ENCODE measurements around the gene GRID1. TPM values are rescaled to one million over a fixed set of nuclear protein-coding genes. Genes with fewer than 3 reads are reported as not detected.

The GRID1 gene
- total RNA-seq, 1 donor from 2014 or later, result 7.1 TPM

DNA sequence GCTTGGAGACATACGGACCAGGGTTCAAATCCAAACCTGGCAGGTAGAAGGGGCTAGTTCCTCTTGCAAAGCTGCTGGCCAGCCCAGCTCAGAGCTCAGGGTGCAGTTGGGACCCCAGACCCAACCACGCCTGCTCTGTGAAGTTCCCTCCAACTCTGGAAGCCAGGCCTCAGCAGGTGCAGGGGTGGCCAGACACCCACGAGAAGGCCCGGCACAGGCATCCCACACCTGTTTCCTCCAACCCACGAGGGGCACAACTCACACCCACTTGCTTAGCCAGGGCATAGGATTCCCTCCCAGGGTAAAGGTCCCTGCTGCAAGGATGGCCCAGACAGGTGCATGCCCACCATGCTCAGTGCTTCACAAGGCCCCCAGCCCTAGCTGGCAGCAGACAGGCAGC lies 262.4 kb downstream of the GRID1 start:
- intact Hi-C loops (cut with DNase I), result no loop called here
- no peak overlapping the region for H3K27ac ChIP-seq
- H3K4me1 ChIP-seq, result no peaks in the 10 kb centered on the region
- peak in 1 of 2 donors; percentile 70 for DNase-seq (ENCODE audit: extremely low spot score in 2 of 2)
- no peak overlapping the region for H3K4me3 ChIP-seq
- TF ChIP-seq POLR2AphosphoS5 (IDR thresholded peaks at IDR 0.05; ENCODE audit: insufficient read depth in 1 of 2, low read depth in 1 of 2) (no peak), CTCF (IDR thresholded peaks at IDR 0.05) (no peak), POLR2A (IDR thresholded peaks at IDR 0.05) (no peak)
- no peaks in the 10 kb centered on the region for H3K36me3 ChIP-seq
- H3K27me3 ChIP-seq, result no peaks in the 10 kb centered on the region
- no peaks in the 10 kb centered on the region for H3K9me3 ChIP-seq

DNA sequence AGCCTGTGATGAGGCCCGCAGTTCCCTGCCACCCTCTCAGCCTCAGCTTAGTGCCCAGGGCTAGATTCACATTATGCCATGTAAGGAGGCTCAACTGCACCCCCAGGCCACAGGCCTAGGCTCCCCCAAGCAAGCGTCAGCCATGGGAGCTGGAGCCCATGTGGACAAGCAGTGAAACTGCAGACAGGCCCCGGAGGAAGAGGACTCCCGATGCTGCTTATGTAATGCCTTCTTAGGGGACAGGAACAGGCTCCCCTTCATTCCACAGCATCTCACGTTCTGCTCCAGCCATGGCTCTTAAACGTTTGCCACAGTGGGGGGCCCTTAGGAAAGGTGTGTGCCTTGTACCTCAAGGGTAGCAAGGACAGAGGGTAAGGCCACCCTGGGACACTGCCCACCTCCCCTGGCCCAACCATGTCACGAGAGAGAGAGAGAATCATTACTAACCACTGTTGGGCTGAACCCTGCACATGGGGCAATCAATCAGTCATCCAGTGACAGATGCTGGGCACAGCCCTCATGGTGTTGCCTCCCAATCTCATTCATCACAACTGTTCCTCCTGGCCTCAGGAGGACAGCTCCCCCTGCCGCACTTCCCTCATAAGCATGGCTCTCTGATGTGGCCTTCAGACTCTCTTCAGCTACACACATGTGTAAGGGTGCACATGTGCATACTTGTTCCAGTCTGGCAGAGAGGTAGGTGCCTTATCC lies 263.0 kb downstream of the GRID1 start:
- no peaks in the 10 kb centered on the region for H3K27me3 ChIP-seq
- intact Hi-C loops (cut with DNase I), result no loop called here

GRCh38 chr10:86102451-86102850 lies 264.1 kb downstream of the GRID1 start:
- Histone ChIP-seq H3K27me3 (no peaks in the 10 kb centered on the region), H3K36me3 (no peaks in the 10 kb centered on the region), H3K4me1 (no peaks in the 10 kb centered on the region), H3K27ac (no peak overlapping the region), H3K9me3 (no peaks in the 10 kb centered on the region), H3K4me3 (no peak overlapping the region)
- peak in 1 of 2 donors; percentile 78 for DNase-seq (ENCODE audit: extremely low spot score in 2 of 2)
- no peak for TF ChIP-seq POLR2A (IDR thresholded peaks at IDR 0.05)
- no peak for TF ChIP-seq CTCF (IDR thresholded peaks at IDR 0.05)
- TF ChIP-seq POLR2AphosphoS5 (IDR thresholded peaks at IDR 0.05; ENCODE audit: insufficient read depth in 1 of 2, low read depth in 1 of 2), result no peak
- intact Hi-C loops (cut with DNase I), result no loop called here

More for the DNA sequence above, 263.0 kb downstream of the GRID1 start:
- Histone ChIP-seq H3K9me3 (no peaks in the 10 kb centered on the region), H3K27ac (no peak overlapping the region), H3K4me3 (no peak overlapping the region), H3K4me1 (no peaks in the 10 kb centered on the region), H3K36me3 (no peaks in the 10 kb centered on the region)
- peak in 1 of 2 donors; percentile 81 for DNase-seq (ENCODE audit: extremely low spot score in 2 of 2)
- TF ChIP-seq POLR2A (IDR thresholded peaks at IDR 0.05) (no peak), CTCF (IDR thresholded peaks at IDR 0.05) (no peak), POLR2AphosphoS5 (IDR thresholded peaks at IDR 0.05; ENCODE audit: insufficient read depth in 1 of 2, low read depth in 1 of 2) (no peak)

GRCh38 chr10:86102031-86102430 lies 264.6 kb downstream of the GRID1 start:
- H3K4me3 ChIP-seq, result no peak overlapping the region
- H3K4me1 ChIP-seq, result no peaks in the 10 kb centered on the region
- H3K9me3 ChIP-seq, result no peaks in the 10 kb centered on the region
- intact Hi-C loops (cut with DNase I), result no loop called here
- DNase-seq (ENCODE audit: extremely low spot score in 2 of 2), result peak; percentile 72 to 83
- H3K27ac ChIP-seq, result no peak overlapping the region
- H3K27me3 ChIP-seq, result no peaks in the 10 kb centered on the region
- no peaks in the 10 kb centered on the region for H3K36me3 ChIP-seq
- no peak for TF ChIP-seq CTCF (IDR thresholded peaks at IDR 0.05)
- no peak for TF ChIP-seq POLR2A (IDR thresholded peaks at IDR 0.05)
- TF ChIP-seq POLR2AphosphoS5 (IDR thresholded peaks at IDR 0.05; ENCODE audit: insufficient read depth in 1 of 2, low read depth in 1 of 2), result no peak

- no peaks in the 10 kb centered on the region for H3K4me1 ChIP-seq
- H3K27ac ChIP-seq, result no peak overlapping the region
- DNase-seq (ENCODE audit: extremely low spot score in 2 of 2), result peak in 1 of 2 donors; percentile 56
- intact Hi-C loops (cut with DNase I), result no loop called here
- TF ChIP-seq CTCF (IDR thresholded peaks at IDR 0.05) (no peak), POLR2AphosphoS5 (IDR thresholded peaks at IDR 0.05; ENCODE audit: insufficient read depth in 1 of 2, low read depth in 1 of 2) (no peak), POLR2A (IDR thresholded peaks at IDR 0.05) (no peak)
- no peaks in the 10 kb centered on the region for H3K36me3 ChIP-seq
- no peaks in the 10 kb centered on the region for H3K9me3 ChIP-seq
- H3K27me3 ChIP-seq, result no peaks in the 10 kb centered on the region
- H3K4me3 ChIP-seq, result no peak overlapping the region
These were observed 266.0 kb downstream of the GRID1 start for GRCh38 chr10:86100581-86101061.
